ENCODE data around the gene SORCS3.

SORCS3 gene

DNA sequence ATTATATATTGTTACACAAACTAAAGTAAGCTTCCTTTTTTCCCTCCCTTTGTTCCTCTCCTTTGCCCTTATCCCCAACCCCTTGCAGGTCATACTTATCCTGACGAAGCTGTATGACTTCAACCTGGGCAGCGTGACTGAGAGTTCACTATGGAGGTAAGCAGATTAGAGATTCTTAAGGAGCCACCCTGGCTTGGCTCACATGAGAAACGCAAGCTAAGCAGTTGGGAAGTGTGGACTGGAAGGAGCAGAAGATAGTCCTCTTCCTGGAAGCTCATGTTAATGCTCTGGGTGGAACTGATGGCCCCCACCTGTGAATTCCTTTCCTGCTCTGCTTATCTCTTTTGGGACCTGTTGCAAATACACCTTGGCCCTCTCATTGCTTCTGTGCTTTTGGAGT lies 201.6 kb downstream of the SORCS3 start:
- DNase-seq (ENCODE audit: low read depth in 2 of 2), result no peak

DNA sequence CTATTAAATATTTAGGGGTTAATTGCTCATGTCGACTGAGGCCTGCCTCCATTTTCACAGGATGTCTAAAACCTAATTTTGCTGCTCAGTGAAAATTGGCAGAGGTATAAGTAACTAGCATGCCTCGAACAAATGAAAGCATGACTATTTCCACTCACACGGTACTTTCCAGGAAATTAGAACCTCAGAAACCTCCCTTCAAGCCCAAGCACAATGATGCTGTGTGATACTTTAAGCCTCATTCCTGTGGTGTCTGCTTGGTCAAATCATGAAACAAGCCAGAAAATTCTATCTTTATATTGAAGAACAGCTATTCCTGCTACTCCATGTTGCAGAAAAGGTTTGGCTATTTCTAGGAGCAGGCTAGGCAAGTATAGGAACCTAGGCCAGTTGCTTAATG lies 203.0 kb downstream of the SORCS3 start:
- DNase-seq (ENCODE audit: low read depth in 2 of 2), result no peak

DNA sequence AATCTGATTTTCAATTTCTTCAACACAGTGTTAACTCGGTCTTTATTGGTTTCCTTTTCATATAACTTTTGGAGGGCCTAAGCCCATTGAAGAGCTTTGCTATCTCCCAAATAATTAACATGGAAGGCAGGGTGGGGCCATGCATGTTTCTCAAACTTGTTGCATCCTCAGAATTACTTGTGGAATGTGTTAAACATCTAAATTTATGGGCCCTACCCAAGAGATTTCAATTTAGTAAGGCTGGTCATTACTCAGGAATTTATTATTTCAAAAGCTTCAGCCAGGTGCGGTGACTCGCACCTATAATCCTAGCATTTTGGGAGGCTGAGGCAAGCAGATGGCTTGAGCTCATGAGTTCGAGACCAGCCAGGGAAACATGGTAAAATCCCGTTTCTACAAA lies 208.9 kb downstream of the SORCS3 start:
- DNase-seq (ENCODE audit: low read depth in 2 of 2), result no peak

DNA sequence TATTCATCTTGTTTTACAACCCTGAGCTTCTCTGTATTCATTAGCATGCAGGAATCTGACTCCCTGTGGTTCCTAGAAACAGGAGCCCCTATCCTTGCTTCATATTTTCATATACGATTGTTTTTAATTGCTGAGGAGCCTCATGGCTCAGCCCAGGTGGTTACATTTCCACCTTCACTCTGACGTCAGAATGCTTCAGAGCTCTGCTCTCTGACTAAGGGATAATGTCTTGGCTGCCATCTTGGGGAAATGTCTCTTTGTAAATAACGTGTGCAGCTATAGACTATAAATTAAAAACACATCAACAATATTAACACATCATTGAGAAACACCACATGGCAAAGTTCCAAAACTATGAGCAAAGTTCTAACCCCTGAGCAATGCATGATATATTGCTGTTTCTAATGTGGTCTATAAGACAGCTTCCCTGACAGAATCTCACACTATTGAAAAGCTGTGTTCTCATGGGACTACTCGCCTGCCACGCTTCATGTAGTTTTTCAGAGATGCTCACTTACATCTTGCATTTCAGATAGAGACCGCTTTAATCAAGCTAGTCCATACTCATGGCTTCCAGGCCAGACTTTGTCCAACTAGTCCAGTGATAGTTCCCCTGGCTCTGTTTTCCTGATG lies 227.0 kb downstream of the SORCS3 start:
- DNase-seq (ENCODE audit: low read depth in 2 of 2), result no peak

DNA sequence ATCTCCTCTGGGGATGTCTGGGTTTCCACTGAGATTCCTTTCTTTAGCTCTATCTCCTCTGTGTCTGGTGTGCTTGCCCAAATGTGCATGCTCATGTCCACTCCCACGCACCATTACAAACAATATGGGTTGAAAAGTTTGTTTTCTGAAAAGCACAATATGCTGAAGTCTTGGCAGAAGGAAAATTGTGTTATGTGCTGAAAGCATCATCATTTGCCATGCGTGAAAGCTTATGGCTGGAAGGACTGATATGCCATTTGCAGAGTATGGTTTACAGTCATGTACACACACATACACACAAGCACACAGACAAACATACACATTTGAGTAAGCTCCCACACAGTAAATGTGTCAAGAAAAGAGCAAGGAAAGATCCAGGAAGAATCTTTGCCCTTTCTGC lies 231.6 kb downstream of the SORCS3 start:
- no peak for DNase-seq (ENCODE audit: low read depth in 2 of 2)

DNA sequence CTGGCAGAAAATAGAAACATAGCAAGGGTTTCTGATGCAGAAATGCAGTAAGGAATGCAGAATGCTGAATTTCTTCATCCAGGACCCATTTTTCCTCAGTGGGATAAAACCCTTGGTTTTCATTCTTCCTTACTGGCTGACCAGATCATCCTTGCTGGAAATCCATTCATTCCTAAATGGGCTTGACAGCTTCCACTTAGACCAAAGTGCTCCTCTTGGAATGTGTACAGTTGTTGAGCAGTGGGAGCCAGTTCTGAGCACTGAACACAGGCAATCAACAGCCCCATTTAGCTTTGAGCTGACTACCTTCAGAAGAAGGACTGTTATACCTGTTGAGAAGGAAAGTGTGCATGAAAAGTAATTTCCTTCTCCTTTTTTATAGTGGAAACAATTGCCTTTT lies 232.1 kb downstream of the SORCS3 start:
- no peak for DNase-seq (ENCODE audit: low read depth in 2 of 2)

DNA sequence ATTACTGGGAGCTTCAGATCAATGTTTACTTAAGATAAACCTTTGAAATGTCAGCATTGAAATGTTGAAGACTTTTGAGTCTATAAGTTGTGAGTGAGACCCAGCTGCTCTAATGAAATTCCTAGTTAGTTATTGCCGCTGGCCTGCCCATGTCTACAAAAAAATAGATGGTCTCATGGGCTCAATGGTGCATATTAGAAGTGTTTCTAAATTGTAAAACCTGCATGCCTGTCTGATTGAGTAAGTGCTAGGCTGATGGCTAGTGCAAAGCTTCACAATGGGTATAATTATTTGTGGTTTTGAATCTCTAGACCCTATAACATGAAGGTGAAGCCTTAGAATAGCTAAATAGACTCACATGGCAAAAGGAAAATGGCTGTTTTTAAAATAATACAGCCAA lies 234.5 kb downstream of the SORCS3 start:
- no peak for DNase-seq (ENCODE audit: low read depth in 2 of 2)

DNA sequence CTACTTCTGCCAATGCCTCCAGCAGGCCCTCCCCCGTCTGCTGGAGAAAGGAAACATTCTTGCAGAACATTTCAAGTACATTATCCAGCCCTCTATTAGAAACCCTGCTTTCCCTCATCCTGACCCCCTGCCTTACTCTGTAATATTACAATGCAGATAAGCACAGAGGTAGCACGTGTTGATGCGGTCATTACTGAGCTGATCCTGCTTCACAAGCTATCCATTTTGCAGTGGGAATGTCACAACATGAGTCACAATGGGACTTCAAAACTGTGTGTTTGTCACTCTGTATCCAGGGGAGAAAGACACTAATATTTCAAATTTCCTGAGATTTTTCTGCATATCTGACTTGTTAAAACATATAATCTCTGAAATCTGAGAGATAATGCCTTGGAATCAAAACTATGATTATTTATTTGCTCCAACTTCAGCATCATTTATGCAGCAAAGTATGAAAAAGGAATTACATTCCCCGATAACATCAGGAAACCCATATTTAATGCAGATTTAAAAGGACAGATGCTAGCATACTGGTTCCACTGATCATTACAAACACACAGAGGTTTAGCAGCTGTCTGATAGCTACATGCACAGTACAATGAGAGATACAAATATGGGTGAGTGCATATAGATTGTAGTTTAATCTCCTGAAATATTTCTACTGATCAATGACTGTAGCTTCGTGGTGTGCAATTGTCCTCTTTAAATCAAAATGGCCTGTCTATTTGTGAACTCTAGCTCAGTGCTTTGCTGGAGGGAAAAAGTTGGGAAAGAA lies 239.7 kb downstream of the SORCS3 start:
- no peak for DNase-seq (ENCODE audit: low read depth in 2 of 2)

DNA sequence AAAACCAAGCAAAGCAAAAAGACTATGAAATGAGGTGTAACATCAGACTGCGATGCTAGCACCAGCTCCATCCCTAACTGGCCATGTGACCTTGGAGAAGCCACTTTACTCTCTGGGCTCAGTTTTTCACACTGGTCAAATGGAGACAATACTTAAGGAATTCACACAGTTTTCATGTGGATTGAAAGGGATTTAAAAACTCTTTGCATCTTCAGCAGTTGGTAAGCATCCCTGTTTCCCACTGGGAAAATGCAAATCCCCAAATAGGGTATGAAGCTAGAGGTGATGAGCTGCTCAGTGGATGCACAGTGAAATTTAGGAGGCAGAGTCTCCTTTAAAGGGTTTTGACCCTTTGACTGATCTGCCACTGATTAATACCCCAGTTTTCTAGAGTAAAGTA lies 240.7 kb downstream of the SORCS3 start:
- no peak for DNase-seq (ENCODE audit: low read depth in 2 of 2)

DNA sequence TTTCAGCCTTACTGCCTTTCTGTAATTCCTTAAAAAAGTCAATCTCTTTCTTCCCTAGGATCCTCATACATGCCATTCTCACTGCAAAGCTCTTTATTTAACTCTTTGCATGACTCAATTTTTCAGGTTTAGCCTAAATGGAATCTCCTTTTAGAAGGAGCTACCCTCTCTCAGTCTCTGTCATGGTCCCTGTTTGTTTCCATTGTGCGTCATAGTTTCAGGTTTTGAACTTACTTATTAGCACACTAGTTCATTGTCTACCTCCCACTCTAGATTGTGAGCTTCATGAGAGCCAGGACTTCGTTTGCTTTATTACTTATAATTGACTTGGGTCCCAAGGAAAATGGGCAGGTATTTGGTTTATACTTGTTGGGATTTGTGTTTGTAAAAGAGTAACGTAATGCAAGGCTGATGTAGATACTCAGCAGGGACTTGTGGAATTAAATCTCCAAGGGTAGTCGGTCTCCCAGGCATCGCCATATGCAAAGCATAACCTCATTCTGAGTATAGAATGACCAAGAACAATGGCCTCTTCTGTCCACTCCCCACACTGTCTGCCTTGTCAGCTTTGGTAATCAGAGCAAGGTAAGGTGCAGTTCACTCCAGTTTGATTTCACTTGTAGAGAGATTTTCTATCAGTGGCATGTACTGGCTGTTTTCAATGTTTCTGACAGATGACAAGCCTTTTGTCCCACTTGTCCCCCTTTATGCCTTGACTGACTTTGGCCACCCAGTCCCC lies 252.0 kb downstream of the SORCS3 start:
- no peak for DNase-seq (ENCODE audit: low read depth in 2 of 2)

DNA sequence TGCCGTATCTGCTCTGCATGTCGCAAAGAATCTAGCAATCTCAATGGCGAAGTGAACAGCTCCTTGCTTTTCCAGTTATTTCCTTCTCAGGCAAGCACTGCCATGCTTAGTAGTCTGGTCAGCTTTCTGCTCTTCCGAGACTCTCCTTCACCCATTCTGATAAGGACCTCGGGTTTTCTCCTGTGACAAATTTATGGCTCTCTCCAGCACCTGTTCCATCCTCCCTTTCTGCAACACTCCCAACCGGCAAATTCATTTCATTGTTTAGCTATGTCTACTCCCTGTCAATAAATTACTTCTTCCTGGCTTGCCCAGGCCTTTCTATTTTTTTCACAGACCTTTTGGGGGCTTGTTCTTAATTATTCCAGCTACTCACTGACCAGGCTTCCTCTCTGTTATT lies 252.6 kb downstream of the SORCS3 start:
- no peak for DNase-seq (ENCODE audit: low read depth in 2 of 2)

DNA sequence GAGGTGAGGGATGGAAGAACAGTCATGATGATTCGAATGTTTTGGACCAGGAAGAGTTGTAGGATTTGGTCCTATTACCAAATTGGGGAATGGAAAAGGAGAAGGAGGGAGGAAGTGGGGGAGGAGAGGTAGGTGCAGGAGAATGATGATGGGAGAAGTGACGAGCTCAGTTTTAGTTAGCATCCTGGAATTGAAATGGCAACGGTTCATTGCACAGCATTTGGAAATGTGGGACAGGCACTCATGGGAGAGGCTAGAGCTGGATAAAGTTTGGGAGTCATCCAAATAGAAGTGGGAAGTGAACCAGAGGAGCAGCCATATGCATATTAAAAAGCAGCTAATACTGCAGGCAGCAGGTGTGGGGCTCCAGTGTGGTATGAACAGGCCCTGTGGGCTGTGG lies 253.6 kb downstream of the SORCS3 start:
- no peak for DNase-seq (ENCODE audit: low read depth in 2 of 2)

DNA sequence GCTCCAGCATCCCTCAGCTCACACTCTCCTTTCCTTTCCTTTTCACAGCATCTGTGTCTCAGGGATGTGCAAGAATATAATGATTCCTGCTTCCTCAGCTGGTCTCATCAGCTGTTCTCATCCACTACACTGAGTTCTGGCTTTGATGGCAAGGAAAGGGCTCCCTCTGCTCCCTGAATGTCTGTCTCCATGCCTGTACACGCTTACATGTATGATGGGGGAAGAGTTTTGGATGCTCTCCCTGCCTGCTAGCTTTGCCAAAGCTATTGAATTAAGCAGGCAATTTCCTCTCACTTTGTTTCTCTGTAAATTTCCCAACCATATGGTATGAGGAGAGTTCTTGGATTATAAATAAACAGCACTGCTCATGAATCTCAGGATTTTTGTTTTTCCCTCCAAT lies 254.5 kb downstream of the SORCS3 start:
- DNase-seq (ENCODE audit: low read depth in 2 of 2), result no peak

DNA sequence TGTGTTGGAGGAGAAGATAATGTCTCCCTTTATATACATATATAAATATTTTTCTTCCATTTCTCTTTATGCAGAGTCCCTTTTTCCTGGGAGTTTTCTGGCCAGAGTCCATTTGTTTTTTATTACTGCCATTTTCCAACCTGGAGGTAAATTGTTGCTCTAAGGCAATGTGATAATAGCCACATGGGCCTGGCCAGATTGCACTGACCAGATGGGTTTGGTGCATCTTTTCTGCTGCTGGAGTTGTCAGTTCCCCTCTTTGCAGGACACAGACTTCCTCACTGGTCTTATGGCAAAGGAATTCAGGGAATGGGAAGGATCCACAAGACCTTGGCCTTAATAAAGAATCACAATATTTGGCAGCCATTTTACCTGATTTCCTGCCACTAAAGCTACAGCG lies 254.9 kb downstream of the SORCS3 start:
- DNase-seq (ENCODE audit: low read depth in 2 of 2), result no peak

DNA sequence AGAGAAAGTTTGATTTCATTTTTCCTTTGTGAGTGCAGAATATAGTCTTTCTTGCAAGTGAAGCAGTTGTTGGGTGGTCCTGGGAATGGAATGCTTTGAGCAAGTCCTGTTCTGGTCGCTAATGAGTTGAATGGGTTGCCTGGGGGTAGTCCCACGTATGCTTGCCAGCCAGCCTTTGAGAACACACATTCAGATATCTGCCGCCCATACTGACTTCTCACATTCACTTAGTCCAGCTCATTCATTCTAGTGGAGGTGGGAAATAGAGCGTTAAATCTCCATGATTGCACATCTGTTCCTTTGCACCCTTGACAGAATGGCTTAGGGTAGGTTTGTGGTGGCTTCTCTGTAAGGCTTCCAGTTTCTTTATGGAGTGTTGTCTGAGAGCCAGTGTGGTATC lies 256.6 kb downstream of the SORCS3 start:
- no peak for DNase-seq (ENCODE audit: low read depth in 2 of 2)

DNA sequence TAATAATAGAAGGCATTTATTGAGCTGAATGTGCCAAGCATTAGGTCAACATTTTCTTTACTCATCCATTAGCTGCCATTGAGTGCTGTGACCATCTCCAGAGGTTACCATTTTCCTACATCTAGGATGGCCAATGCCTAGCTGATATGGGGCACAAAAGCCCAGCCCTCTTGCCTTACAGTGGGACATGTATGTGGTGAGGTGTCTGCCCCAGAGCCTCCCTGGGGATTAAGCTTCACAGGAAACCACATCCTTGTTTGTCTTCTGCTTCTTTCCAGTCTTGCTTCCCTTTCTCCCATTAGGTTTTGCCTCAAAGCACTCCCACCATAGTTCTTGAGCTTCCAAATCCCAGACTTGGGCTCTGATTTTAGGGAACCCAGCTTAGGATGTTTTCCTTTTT lies 258.7 kb downstream of the SORCS3 start:
- DNase-seq (ENCODE audit: low read depth in 2 of 2), result no peak

DNA sequence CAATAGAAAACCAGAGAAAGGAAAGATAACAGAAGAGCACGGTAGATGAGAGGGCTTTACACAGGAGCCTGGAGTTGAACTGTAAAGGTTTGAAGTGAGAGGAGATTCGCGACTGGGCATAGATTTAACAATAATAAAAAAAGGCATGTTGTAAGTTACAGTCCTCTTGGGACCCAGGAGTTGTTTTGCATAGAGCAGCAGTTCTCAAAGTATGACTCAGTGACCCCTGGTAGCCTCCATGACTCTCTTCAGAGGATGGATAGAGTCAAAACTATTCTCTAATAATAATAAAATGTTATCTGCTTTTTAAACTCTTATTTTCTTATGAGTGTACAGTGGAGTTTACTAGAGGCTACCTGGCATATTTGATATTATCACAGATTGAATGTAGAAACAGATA lies 262.3 kb downstream of the SORCS3 start:
- DNase-seq (ENCODE audit: low read depth in 2 of 2), result no peak

DNA sequence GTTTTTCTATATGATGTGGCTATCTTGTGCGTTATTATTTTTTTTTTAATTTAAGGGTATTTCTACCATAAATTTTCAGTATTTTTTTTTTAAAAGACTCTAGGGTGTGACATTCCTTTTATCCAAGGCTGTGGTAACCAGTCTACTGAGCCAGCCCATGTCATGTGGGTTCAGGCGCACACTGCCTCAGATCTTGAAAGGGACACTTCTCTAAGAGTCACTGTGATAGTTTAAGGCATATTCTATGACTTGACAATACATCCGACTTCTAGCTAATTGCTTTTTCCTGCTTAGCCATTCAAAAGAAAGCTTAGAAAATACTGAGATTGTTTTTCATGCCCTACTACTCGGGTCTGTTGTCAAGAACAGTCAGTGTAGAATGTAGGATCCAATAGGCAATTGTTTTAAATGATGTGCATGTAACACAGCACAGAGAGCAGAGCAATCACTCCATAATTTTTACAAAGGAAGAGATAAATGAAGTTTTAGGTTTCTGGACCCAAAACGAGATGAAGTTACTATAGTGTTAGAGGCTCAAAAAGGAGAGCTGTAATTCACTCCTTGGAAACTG lies 263.7 kb downstream of the SORCS3 start:
- DNase-seq (ENCODE audit: low read depth in 2 of 2), result no peak

DNA sequence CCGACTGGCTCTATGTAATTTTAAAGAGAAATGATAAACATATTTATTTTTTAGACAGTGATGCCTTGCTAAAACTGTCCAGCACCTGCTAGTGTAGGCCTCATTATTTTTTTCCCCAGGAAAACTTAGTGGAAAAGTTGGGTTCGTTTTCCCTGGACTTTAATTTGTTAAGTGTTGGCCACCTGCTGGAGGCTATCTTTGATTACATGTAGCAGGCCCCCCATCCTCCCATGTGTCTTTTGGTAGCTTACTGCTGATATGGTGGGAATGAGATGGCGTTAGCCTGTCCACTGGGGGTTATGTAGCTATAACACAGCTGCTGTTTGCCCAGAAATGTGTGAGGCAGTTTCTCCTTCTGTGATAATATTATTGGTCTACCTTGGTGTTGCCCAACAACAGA lies 265.0 kb downstream of the SORCS3 start:
- DNase-seq (ENCODE audit: low read depth in 2 of 2), result no peak

DNA sequence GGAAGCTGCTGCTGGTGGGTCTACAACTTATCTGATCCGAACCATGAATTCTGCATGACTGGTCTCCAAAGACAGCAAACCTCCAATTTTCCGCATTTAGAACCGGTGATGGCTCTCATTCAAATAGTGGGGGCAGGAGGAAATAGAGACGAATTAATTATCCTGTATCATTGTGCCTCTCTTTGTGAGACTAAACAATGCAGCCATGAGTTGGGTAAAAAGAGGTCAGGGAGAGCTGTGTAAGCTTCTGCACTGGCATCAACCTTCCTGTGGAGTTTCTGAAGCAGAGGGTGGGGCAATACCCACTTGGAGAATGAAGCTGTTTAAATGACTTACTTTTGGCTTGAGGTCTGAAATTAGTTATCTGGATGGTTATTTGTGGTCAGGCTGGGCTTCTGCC lies 266.4 kb downstream of the SORCS3 start:
- DNase-seq (ENCODE audit: low read depth in 2 of 2), result no peak

DNA sequence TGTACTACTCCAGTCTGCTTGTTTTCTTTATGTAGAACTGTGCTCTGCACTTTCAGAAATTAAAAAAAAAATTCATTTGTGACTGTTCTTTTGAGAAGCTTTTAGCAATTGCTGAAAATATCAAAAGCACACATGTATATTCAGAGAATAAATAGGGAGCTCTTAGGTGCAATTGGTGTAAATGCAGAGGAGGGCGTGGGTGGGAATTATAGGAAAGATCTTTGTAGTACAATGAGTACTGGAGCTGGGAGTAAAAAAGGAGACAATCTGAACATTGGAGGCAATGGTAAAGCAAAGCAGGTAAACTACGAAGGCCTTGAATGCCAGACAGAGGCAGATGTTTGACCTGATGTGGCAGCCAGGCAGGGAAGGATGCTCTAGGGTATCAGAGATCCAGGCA lies 267.5 kb downstream of the SORCS3 start:
- no peak for DNase-seq (ENCODE audit: low read depth in 2 of 2)

DNA sequence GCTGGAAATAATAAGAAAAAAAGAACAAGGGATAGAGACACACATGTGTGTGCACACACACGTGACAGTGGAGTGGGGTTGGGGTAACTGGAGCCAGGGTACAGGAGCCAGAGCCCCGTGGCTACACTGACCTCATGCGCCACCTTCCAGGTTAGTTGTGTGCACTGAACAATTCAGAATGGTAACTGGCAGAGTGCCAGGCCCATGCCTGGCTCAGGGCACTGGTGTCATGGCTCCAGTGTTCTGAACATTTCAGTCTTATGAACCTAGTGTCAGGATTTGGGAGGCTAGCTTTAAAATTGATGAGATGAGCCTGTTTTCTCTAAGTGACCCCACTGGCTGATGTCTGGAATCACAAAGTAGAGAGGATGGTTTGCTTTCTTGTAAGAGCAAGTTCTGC lies 269.6 kb downstream of the SORCS3 start:
- no peak for DNase-seq (ENCODE audit: low read depth in 2 of 2)

DNA sequence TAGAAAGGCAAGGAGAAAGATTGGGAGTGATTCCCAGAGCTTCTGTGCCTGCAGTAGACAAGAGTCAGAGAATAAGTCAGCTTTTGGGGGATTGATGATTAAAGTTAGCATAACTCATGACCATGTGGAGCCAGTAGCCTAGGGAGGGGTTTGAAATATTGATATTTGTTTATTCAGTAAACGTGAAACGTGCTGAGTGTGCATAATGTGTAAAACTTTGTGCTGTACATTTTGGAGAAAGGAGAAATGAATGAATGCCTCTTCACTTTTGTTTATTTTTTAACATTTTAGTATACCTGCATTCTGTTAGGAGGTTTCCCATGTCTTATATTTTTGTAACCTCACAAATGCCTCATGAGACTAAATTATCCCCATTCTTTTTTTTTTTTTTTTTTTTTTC lies 272.3 kb downstream of the SORCS3 start:
- no peak for DNase-seq (ENCODE audit: low read depth in 2 of 2)
